ENCODE measurements around the gene HRH3.

DNA sequence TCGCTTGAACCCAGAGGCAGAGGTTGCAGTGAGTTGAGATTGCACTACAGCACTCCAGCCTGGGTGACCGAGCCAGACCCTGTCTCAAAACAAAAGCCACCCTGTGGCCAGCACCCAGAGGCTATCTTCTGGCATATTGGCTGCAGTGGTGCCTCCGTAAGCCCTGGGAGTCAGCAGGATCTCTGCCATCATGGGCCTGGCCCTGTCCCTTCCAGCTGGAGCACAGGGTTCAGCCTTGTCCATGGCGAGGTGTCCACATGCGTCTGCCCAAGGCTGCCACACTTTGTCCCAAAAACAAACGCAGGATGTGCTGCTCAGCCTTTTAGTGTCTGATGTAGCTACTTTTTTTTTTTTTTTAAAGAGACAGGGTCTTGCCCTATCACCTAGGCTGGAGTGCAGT, 52.6 kb downstream of the HRH3 start:
- TF ChIP-seq, protein P1, sequence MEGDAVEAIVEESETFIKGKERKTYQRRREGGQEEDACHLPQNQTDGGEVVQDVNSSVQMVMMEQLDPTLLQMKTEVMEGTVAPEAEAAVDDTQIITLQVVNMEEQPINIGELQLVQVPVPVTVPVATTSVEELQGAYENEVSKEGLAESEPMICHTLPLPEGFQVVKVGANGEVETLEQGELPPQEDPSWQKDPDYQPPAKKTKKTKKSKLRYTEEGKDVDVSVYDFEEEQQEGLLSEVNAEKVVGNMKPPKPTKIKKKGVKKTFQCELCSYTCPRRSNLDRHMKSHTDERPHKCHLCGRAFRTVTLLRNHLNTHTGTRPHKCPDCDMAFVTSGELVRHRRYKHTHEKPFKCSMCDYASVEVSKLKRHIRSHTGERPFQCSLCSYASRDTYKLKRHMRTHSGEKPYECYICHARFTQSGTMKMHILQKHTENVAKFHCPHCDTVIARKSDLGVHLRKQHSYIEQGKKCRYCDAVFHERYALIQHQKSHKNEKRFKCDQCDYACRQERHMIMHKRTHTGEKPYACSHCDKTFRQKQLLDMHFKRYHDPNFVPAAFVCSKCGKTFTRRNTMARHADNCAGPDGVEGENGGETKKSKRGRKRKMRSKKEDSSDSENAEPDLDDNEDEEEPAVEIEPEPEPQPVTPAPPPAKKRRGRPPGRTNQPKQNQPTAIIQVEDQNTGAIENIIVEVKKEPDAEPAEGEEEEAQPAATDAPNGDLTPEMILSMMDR (IDR thresholded peaks at IDR 0.05) = no peak
- TF ChIP-seq EZH2 (IDR thresholded peaks at IDR 0.05) = no peak
